H1 (cell line): ENCODE results near the gene SEMA3F.

Experiments
- HDAC6 ChIP-seq: IDR thresholded peaks from one replicate; pipeline ENCODE4 v1.7.1; 2012; ENCODE audit warnings: low read depth, mild to moderate bottlenecking, inconsistent platforms, low read length, moderate library complexity
- POLR2A ChIP-seq, 2 experiments: IDR thresholded peaks; 1 replicate in 1 of 2; 2 replicates in 1 of 2; pipeline ENCODE4 v1.6.1; 2011; ENCODE audit warnings: low read depth in 2 of 2, low read length in 2 of 2, mild to moderate bottlenecking in 2 of 2; ENCODE audit errors: control extremely low read depth in 1 of 2
- TAF1 ChIP-seq: IDR thresholded peaks from 2 replicates; pipeline ENCODE4 v1.6.1; 2011; ENCODE audit warnings: mild to moderate bottlenecking, low read depth, low read length
- TF ChIP-seq, protein P1 (sequence below), 3 experiments: IDR thresholded peaks; 1 replicate in 2 of 3; 2 replicates in 1 of 3; pipeline versions ENCODE4 v1.5.1 to v1.6.1; 2011; ENCODE audit warnings: low read length in 3 of 3, mild to moderate bottlenecking in 3 of 3, inconsistent platforms in 2 of 3, low read depth in 1 of 3, moderate library complexity in 1 of 3; ENCODE audit not compliant: insufficient read depth in 1 of 3; ENCODE audit errors: control extremely low read depth in 1 of 3

DNA sequence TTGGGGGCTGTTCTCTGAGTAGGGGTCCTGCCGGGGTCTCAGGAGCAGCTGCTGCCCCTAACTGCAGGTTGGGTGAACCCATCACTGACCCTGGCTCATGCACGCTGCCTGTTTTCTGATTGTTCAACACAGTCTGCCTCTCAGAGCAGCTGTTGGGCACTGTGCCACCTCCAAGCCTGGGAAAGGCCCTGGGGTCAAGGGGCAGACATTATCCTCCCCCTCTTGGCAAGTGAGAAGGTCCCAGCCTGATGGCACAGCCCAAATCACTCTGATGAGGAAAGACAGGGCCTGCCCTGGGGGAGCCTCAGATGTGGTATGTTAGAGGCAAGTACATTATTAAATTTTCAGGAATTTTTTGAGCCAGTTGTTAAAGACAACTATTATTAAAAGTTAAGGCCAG lies 22.2 kb downstream of the SEMA3F start:
- TF ChIP-seq TAF1 (no peak), HDAC6 (no peak), POLR2A (IDR thresholded peaks at IDR 0.05; ENCODE audit: control extremely low read depth in 1 of 2, low read depth in 2 of 2, low read length in 2 of 2) (no peak)
- TF ChIP-seq, protein P1, sequence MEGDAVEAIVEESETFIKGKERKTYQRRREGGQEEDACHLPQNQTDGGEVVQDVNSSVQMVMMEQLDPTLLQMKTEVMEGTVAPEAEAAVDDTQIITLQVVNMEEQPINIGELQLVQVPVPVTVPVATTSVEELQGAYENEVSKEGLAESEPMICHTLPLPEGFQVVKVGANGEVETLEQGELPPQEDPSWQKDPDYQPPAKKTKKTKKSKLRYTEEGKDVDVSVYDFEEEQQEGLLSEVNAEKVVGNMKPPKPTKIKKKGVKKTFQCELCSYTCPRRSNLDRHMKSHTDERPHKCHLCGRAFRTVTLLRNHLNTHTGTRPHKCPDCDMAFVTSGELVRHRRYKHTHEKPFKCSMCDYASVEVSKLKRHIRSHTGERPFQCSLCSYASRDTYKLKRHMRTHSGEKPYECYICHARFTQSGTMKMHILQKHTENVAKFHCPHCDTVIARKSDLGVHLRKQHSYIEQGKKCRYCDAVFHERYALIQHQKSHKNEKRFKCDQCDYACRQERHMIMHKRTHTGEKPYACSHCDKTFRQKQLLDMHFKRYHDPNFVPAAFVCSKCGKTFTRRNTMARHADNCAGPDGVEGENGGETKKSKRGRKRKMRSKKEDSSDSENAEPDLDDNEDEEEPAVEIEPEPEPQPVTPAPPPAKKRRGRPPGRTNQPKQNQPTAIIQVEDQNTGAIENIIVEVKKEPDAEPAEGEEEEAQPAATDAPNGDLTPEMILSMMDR (IDR thresholded peaks at IDR 0.05; ENCODE audit: control extremely low read depth in 1 of 3, insufficient read depth in 1 of 3, low read depth in 1 of 3, low read length in 3 of 3) = no peak
